NCI-H146 treated with DMSO at 0.1 percent for 48 hours (cell line): ENCODE measurements around the gene USP37.
A peak's percentile ranks its signal among the peaks of the same experiment; 100 is the strongest.

Experiments used
- DNase-seq: peaks from one replicate; lab custom pipeline; 2025; ENCODE audit not compliant: unreplicated experiment; lab: John Stamatoyannopoulos, UW

USP37 gene

DNA sequence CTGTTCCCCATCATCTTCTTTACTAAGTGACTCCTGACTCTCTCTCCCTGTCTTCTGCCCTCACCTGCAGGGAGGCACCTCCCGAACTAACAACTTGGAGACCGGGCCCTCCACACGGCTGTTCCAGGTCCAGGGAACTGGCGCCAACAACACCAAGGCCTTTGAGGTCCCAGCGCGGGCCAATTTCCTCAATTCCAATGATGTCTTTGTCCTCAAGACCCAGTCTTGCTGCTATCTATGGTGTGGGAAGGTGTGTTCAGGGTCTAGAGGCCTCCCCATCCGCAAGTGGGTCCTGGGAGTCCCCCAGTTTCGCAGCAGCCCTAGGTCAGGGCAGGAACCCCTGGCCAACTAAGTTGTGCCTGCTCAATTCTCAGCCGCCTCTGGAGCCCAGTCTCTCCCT lies 133.7 kb downstream of the USP37 start:
- DNase-seq: no peak

DNA sequence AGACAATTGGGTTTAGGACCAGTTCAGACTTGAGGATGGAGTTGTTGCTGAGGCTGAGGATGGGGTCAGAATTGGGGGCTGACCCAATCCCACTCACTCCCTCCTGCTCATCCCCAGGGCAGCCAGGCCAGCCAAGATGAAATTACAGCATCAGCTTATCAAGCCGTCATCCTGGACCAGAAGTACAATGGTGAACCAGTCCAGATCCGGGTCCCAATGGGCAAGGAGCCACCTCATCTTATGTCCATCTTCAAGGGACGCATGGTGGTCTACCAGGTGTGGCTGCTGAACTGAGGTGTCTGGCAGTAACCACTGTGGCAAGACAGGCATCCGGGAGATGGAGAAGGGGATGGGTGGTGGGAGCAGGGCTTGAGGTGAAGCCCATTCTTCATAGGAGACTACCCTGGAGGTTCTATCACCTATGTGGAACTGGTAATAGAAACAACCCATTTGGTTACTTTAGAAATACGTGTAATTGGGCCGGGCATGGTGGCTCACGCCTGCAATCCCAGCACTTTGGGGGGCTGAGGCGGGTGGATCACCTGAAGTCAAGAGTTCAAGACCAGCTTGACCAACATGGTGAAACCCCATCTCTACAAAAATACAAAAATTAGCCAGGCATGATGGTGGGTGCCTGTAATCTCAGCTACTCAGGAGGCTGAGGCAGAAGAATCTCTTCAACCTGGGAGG lies 135.3 kb downstream of the USP37 start:
- no peak for DNase-seq

GRCh38 chr2:218431878-218432277 lies 136.3 kb downstream of the USP37 start:
- DNase-seq: no peak

DNA sequence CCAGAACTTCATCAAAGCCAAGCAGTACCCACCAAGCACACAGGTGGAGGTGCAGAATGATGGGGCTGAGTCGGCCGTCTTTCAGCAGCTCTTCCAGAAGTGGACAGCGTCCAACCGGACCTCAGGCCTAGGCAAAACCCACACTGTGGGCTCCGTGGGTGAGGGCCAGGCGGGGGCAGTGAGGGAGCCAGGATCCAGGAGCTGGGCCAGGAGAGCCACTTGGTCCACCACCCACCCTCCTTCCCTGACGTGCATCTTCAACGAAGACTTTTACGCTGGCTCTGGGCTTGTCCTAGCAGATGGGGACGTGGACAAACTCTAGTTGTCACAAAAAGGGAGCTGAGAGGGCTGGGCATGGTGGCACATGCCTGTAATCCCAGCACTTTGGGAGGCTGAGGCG lies 137.4 kb downstream of the USP37 start:
- DNase-seq: no peak

GRCh38 chr2:218429911-218430692 lies 138.0 kb downstream of the USP37 start:
- no peak for DNase-seq

DNA sequence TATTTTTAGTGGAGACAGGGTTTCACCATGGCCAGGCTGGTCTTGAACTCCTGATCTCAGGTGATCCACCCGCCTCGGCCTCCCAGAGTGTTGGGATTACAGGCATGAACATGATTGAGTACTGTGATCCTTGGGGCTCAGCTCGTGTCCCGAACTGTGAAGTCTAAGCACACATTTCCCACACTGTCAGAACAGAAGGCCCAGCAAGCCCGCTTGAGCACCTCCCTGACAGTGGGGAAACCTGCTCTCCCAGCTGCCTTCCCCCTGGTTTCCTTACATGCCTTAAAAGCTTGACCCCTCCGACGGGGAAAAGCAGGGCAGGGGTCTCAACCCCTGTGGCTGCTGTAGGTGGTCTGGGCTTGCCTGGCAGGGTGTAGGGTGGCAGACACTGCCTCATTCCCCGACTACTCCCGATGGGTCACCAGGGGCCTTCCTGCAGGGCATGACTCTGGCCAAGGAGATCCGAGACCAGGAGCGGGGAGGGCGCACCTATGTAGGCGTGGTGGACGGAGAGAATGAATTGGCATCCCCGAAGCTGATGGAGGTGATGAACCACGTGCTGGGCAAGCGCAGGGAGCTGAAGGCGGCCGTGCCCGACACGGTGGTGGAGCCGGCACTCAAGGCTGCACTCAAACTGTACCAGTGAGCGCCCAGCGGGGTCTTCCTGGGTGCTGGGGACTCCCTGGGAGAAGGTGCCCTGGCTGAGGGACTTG lies 139.1 kb downstream of the USP37 start:
- DNase-seq: no peak

DNA sequence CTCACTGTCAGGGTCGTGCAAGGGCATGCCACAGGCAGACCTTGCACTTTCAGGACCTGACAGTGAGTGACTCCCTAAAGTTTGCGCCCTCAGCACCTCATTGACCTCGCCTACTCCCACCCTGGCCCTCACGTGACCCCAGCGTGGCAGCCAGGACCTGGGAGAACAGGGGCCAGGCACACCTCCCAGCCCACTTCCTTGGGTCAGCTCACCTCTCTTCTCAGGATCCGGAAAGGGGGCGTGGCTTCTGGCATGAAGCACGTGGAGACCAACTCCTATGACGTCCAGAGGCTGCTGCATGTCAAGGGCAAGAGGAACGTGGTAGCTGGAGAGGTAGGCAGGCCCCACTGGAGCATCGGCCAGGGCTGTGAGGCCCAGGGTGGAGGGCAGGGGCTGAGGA lies 140.4 kb downstream of the USP37 start:
- DNase-seq: no peak

DNA sequence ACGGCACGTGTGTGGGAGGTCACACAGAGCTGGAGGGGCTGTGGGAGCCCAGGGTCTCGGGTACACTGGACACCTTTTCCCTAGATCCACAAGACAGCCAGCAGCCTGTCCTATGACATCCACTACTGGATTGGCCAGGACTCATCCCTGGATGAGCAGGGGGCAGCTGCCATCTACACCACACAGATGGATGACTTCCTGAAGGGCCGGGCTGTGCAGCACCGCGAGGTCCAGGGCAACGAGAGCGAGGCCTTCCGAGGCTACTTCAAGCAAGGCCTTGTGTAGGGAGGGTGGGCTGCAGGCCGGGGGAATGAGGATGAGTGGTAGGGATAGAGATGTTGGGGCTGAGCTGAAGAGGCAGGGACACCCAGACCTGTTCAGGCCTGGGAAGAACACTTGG lies 142.6 kb downstream of the USP37 start:
- DNase-seq: no peak

DNA sequence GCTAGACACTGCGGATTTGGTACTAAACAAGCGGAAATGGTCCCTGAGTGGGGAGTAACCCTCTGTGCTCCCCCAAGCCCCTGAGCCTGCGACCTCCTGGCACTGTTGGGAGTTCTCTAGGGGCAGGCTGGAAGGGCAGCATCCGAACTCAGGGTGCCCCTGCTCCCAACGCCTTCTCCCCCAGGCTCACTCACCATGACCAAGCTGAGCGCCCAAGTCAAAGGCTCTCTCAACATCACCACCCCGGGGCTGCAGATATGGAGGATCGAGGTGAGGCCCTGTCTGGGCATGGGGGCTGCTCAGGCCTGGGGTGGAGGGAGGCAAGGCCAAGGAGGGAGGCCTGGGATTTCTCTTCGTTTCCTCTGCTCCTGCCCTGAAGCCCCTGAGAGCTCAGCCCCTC lies 144.6 kb downstream of the USP37 start:
- DNase-seq: no peak

- DNase-seq: no peak
Measured at GRCh38 chr2:218422403-218423086, 145.6 kb downstream of the USP37 start.

- DNase-seq: no peak
Measured at GRCh38 chr2:218421027-218421426, 147.1 kb downstream of the USP37 start.

DNA sequence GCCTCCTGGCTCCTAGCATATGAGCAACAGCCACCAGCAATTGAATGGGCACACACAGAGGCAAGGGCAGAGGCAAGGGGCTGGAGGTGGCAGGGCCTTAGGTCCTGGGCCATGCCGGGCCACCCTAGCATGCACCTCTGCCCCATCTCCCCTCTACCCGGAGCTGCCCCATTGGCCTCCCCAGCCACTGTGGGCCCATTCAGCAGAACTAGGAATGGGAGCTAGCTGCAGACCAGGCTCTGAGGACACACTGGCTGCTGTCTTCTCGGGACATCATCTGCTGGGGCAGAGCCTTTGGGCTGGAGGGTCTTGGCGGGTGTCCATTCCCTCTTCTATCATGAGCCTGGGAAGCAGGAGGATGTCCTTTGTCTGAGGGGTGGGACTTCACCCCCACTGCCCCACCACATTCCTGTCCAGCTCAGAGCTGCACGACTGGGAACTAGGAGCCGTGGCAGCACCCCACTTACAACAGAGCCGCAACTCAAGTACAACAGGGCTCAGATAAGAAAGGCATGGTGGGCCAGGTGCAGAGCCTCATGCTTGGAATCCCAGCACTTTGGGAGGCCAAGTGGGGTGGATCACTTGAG lies 148.4 kb downstream of the USP37 start:
- DNase-seq: no peak

DNA sequence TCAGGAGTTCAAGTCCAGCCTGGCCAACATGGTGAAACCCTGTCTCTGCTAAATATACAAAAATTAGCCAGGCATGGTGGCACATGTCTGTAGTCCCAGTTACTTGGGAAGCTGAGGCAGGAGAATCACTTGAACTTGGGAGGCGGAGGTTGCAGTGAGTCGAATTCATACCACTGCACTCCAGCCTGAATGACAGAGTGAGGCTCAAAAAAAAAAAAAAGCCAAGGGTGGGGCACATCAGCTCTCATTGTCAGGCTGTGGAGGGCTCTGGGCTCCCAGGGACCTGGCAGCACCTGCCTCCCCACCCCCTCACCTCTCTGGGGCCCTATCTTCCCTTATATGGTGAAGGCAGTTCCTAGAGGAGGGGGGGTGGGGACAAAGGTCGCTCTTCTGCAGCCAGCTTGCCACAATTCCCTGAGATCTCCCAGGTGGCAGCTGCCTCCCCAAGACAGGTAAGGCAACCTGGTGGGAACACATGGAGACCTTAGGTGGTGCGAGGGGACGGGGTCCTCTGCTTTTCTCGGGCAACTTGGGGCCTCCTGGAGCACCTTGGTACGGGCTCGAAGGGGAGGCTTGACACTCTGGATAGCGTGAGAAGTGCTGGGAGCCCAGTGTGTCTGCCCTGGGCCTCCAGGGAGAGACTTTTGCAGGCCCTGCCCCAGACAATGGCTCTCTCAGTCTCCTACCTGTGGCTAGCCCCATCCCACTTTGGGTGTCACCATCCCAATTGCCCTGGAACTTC lies 149.3 kb downstream of the USP37 start, which contains the start of gene VIL1:
Gene VIL1, plus strand, starts transcription at position 407 of the 742 bp plus-strand sequence. CDS start 4,656 bp downstream, outside the sequence.
- peak; percentile 75 for DNase-seq

DNA sequence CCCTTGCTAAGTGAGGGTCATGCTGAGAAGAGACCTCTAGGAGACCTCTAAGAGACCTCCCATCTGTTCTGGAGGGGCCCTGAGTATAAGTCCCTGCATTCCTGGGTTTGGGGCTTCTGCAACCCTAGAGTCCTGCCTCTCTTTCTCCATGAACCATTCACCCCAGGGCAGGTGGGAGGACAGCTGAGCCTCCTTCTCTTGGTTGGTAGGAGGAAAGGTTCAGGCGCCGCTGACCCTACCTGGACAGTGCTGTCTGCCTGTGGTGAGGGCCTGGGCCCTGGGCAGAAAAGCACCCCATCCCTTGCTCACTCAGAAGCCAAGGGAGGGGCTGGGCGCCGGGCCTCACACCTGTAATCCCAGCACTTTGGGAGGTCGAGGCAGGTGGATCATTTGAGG lies 149.8 kb downstream of the USP37 start:
- no peak for DNase-seq

- DNase-seq: no peak
Measured at GRCh38 chr2:218407717-218408116, 160.4 kb downstream of the USP37 start.

DNA sequence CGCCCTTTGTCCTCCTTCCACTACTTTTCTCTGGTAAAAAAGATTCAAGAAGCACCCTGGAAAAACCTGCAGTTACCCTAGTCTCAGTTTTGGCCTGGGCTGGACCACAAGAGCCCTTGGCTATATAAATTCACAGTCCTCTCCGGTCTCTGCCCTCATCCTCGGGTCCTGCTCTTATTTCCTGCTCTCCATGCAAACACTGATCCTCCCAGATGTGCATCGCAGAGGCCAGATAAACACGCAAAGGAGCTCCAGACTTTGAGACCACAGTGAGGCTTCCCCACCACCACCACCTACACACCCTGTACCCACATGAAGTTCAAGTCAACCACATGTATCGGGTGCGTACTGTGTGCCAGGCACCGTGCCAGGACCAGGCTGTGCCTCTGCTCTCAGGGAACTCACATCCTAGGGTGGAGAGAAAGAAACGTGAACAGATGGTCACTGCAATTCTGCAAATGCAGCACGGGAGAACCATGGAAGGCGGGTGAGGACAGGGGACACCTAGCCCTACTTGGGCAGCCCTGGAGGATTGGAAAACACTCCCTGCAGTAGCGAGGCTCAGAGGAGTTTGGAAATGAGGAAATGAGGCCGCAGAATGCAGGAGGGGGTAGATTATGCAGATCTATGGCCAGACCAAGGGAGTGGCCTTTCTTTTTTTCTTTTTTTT lies 161.1 kb downstream of the USP37 start:
- no peak for DNase-seq

GRCh38 chr2:218406209-218406948 lies 161.8 kb downstream of the USP37 start:
- peak; percentile 78 for DNase-seq

GRCh38 chr2:218405746-218406208 lies 162.4 kb downstream of the USP37 start:
- DNase-seq: no peak
